Transverse colon (tissue), 4 donors: ENCODE data around the gene NWD2.

Experiments
- CTCF ChIP-seq, 5 experiments: fragments of 200-600 bp in 3 of 5; fragments of 450-650 bp in 2 of 5; sonication (generic) in 3 of 5; IDR thresholded peaks; 1 replicate in 2 of 5; 2 replicates in 3 of 5; pipeline ENCODE4 v1.5.1; 2016 to 2017; ENCODE audit warnings: antibody characterized with exemption in 5 of 5, inconsistent platforms in 3 of 5, mild to moderate bottlenecking in 2 of 5, moderate library complexity in 1 of 5
- EP300 ChIP-seq: sonication (generic); formaldehyde crosslinking; IDR thresholded peaks from one replicate; pipeline ENCODE4 v1.6.1; 2017; ENCODE audit warnings: antibody characterized with exemption, low read depth
- POLR2A ChIP-seq: fragments of 450-650 bp; IDR thresholded peaks from one replicate; pipeline ENCODE4 v1.6.1; 2016; ENCODE audit warnings: antibody characterized with exemption, mild to moderate bottlenecking, moderate library complexity
- POLR2AphosphoS5 ChIP-seq, 3 donors: sonication (generic); formaldehyde crosslinking; IDR thresholded peaks; one replicate each; pipeline ENCODE4 v1.6.1; 2016; ENCODE audit warnings: antibody characterized with exemption in 3 of 3

- TF ChIP-seq CTCF (IDR thresholded peaks at IDR 0.05): peak; percentile 49 to 64 (median 58)
- TF ChIP-seq POLR2AphosphoS5 (IDR thresholded peaks at IDR 0.05): no peak
- TF ChIP-seq EP300: no peak
- TF ChIP-seq POLR2A: no peak
Measured at GRCh38 chr4:37383579-37384229, 139.2 kb downstream of the NWD2 start.
